ENCODE measurements around the gene VIPR2.

DNA sequence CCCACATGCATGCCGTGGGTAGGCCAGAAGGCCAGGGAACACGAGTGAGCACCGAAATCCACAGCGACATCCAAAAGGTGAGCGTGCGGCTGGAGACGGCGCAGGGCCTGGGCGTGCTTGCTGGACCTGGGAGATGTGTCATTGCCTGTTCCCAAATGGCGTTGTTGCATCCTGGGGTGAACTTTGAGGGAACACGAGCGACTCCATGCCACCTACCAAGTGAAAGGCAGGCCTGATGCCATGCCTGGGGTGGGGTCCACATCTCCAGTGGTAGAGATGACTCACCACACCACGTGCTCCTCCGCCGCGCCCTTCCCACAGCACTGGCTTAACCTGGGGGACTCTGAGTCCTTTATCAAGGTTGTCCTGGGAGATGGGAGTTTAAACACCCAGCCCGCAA lies 24.7 kb upstream of the VIPR2 start:
- TF ChIP-seq, protein P1, sequence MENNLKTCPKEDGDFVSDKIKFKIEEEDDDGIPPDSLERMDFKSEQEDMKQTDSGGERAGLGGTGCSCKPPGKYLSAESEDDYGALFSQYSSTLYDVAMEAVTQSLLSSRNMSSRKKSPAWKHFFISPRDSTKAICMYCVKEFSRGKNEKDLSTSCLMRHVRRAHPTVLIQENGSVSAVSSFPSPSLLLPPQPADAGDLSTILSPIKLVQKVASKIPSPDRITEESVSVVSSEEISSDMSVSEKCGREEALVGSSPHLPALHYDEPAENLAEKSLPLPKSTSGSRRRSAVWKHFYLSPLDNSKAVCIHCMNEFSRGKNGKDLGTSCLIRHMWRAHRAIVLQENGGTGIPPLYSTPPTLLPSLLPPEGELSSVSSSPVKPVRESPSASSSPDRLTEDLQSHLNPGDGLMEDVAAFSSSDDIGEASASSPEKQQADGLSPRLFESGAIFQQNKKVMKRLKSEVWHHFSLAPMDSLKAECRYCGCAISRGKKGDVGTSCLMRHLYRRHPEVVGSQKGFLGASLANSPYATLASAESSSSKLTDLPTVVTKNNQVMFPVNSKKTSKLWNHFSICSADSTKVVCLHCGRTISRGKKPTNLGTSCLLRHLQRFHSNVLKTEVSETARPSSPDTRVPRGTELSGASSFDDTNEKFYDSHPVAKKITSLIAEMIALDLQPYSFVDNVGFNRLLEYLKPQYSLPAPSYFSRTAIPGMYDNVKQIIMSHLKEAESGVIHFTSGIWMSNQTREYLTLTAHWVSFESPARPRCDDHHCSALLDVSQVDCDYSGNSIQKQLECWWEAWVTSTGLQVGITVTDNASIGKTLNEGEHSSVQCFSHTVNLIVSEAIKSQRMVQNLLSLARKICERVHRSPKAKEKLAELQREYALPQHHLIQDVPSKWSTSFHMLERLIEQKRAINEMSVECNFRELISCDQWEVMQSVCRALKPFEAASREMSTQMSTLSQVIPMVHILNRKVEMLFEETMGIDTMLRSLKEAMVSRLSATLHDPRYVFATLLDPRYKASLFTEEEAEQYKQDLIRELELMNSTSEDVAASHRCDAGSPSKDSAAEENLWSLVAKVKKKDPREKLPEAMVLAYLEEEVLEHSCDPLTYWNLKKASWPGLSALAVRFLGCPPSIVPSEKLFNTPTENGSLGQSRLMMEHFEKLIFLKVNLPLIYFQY (CRISPR knock-in tag; IDR thresholded peaks at IDR 0.05; ENCODE audit: borderline replicate concordance), result no peak
- no peak for TF ChIP-seq ZSCAN12 (CRISPR knock-in tag; IDR thresholded peaks at IDR 0.05)
- TF ChIP-seq, protein P2, sequence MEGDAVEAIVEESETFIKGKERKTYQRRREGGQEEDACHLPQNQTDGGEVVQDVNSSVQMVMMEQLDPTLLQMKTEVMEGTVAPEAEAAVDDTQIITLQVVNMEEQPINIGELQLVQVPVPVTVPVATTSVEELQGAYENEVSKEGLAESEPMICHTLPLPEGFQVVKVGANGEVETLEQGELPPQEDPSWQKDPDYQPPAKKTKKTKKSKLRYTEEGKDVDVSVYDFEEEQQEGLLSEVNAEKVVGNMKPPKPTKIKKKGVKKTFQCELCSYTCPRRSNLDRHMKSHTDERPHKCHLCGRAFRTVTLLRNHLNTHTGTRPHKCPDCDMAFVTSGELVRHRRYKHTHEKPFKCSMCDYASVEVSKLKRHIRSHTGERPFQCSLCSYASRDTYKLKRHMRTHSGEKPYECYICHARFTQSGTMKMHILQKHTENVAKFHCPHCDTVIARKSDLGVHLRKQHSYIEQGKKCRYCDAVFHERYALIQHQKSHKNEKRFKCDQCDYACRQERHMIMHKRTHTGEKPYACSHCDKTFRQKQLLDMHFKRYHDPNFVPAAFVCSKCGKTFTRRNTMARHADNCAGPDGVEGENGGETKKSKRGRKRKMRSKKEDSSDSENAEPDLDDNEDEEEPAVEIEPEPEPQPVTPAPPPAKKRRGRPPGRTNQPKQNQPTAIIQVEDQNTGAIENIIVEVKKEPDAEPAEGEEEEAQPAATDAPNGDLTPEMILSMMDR (CRISPR knock-in tag; IDR thresholded peaks at IDR 0.05), result no peak
- TF ChIP-seq TCF7L2 (IDR thresholded peaks at IDR 0.05; ENCODE audit: low read depth, low read length), result no peak
- no peak for TF ChIP-seq TBP (CRISPR knock-in tag; IDR thresholded peaks at IDR 0.05)
